ENCODE results near the gene OGFOD1.
"Not testable (repeated sequence)": the region's sequence is repeated elsewhere in the genome, so short reads cannot be mapped to it uniquely, and the experiment has no call there.

The OGFOD1 gene

DNA sequence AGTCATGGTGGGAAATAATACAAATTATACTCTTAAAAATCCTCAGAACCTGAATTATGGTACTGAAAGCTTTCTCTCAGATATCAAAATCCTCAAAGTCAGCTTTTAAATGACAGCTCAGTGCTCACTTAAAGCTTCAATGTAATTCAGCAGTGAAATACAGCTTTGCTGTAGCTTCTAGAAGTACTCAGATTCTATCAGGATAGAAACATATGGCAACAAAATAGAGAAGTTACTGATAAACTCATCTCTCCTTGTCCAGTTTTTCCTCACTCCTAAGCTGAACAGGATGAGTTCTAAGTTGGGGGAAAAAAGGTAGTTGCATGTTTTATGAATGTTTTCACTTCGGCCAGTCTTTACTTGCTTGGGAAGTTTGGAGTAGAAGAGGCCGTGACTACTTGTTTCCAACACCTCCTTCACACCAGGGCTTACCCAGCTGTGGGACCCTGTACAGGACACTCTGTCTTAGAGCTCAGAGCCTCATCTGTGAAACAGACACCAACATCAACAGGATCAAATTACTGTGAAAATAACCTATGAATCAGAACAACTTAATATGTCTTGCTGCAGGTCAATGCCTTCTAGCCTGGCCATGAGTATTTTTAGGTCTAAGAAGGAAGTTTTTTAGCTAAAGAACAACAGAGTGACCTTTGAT lies 30.2 kb downstream of the OGFOD1 start:
- DNase-seq (ENCODE audit: extremely low spot score), result peak; percentile 12
- CTCF ChIA-PET, result no interaction called here
- TF ChIP-seq HDGF (IDR thresholded peaks at IDR 0.05; ENCODE audit: borderline replicate concordance) (no peak), FOXA1 (IDR thresholded peaks at IDR 0.05) (no peak), L3MBTL2 (conservative IDR thresholded peaks at IDR 0.05) (no peak), BHLHE40 (IDR thresholded peaks at IDR 0.05; ENCODE audit: borderline replicate concordance) (no peak), ARNT (IDR thresholded peaks at IDR 0.05) (no peak), SP1 (IDR thresholded peaks at IDR 0.05) (no peak), TARDBP (IDR thresholded peaks at IDR 0.05) (no peak), ELF4 (IDR thresholded peaks at IDR 0.05) (no peak), ZNF384 (IDR thresholded peaks at IDR 0.05) (no peak), NFRKB (IDR thresholded peaks at IDR 0.05) (no peak), FOXK2 (IDR thresholded peaks at IDR 0.05) (no peak), SUZ12 (IDR thresholded peaks at IDR 0.05) (no peak), FOXM1 (IDR thresholded peaks at IDR 0.05; ENCODE audit: borderline replicate concordance) (no peak), LEF1 (IDR thresholded peaks at IDR 0.05; ENCODE audit: borderline replicate concordance) (no peak), CTBP1 (IDR thresholded peaks at IDR 0.05; ENCODE audit: borderline replicate concordance) (no peak)
- TF ChIP-seq, protein P1, sequence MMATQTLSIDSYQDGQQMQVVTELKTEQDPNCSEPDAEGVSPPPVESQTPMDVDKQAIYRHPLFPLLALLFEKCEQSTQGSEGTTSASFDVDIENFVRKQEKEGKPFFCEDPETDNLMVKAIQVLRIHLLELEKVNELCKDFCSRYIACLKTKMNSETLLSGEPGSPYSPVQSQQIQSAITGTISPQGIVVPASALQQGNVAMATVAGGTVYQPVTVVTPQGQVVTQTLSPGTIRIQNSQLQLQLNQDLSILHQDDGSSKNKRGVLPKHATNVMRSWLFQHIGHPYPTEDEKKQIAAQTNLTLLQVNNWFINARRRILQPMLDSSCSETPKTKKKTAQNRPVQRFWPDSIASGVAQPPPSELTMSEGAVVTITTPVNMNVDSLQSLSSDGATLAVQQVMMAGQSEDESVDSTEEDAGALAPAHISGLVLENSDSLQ (IDR thresholded peaks at IDR 0.05), result no peak
- POLR2A ChIA-PET, result no interaction called here

DNA sequence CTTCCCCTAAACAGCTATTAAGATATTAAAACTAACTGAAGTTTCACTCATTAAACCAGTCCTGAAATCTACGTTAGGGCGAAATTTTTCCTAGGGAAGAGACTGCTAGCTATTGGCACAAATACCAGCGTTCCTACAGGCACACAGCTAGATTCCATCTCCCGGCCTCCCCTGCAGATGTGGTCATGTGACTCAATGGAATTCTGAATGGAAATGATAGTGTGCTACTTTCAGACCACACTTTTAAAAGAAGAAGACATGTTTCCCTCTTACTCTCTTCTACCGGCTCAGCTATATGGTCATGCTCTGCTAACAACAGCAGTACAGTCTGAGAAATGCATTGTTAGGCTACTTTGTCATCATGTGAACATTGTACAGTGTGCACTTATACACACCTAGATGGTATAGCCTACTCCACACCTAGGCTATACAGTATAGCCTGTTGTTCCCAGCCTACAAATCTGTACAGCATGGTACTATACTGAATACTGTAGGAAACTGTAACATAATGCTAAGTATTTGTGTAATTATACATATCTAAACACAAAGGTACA lies 31.4 kb downstream of the OGFOD1 start:
- no peak for DNase-seq (ENCODE audit: extremely low spot score)
- POLR2A ChIA-PET, result interaction anchor here (0.7 kb wide), 1 partner anchor 31 kb away, joined by 3 read pairs; the partner anchor contains the start of gene OGFOD1
- CTCF ChIA-PET, result no interaction called here
- TF ChIP-seq ARNT (IDR thresholded peaks at IDR 0.05), result no peak
- no peak for TF ChIP-seq NFRKB (IDR thresholded peaks at IDR 0.05)
- TF ChIP-seq BHLHE40 (IDR thresholded peaks at IDR 0.05; ENCODE audit: borderline replicate concordance), result no peak
- TF ChIP-seq FOXK2 (IDR thresholded peaks at IDR 0.05), result no peak
- no peak for TF ChIP-seq SUZ12 (IDR thresholded peaks at IDR 0.05)
- TF ChIP-seq TARDBP (IDR thresholded peaks at IDR 0.05), result no peak
- TF ChIP-seq SP1 (IDR thresholded peaks at IDR 0.05), result no peak

DNA sequence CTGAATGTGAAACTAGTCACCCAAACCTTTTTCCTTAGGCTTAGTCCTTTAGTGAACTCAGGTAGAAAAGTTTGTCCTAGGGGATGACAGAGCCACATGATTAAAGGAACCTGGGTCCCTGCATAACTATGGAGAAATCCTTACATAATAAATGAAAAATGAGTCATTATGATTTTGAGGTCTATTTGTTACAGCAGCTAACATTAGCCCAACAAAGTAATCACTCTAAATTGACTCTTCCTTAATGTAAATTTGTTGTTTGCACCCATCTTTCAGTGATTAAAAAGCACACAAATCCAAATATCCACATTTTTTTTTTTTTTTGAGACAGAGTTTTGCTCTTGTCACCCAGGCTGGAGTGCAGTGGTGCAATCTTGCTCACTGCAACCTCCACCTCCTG lies 32.0 kb downstream of the OGFOD1 start:
- CTCF ChIA-PET, result no interaction called here
- POLR2A ChIA-PET, result no interaction called here
- TF ChIP-seq FOXK2 (IDR thresholded peaks at IDR 0.05), result no peak
- no peak for TF ChIP-seq NFRKB (IDR thresholded peaks at IDR 0.05)
- no peak for TF ChIP-seq LEF1 (IDR thresholded peaks at IDR 0.05; ENCODE audit: borderline replicate concordance)
- TF ChIP-seq TARDBP (IDR thresholded peaks at IDR 0.05), result no peak
- TF ChIP-seq FOXA1 (IDR thresholded peaks at IDR 0.05), result no peak
- no peak for TF ChIP-seq ARNT (IDR thresholded peaks at IDR 0.05)
- TF ChIP-seq ZNF384 (IDR thresholded peaks at IDR 0.05), result no peak
- TF ChIP-seq HDGF (IDR thresholded peaks at IDR 0.05; ENCODE audit: borderline replicate concordance), result no peak
- TF ChIP-seq SUZ12 (IDR thresholded peaks at IDR 0.05), result no peak
- no peak for TF ChIP-seq SP1 (IDR thresholded peaks at IDR 0.05)
- no peak for TF ChIP-seq L3MBTL2 (conservative IDR thresholded peaks at IDR 0.05)
- no peak for TF ChIP-seq CTBP1 (IDR thresholded peaks at IDR 0.05; ENCODE audit: borderline replicate concordance)
- TF ChIP-seq ELF4 (IDR thresholded peaks at IDR 0.05), result no peak
- no peak for TF ChIP-seq BHLHE40 (IDR thresholded peaks at IDR 0.05; ENCODE audit: borderline replicate concordance)
- TF ChIP-seq, protein P1 (IDR thresholded peaks at IDR 0.05), result no peak
- no peak for TF ChIP-seq FOXM1 (IDR thresholded peaks at IDR 0.05; ENCODE audit: borderline replicate concordance)
- no peak for DNase-seq (ENCODE audit: extremely low spot score)

DNA sequence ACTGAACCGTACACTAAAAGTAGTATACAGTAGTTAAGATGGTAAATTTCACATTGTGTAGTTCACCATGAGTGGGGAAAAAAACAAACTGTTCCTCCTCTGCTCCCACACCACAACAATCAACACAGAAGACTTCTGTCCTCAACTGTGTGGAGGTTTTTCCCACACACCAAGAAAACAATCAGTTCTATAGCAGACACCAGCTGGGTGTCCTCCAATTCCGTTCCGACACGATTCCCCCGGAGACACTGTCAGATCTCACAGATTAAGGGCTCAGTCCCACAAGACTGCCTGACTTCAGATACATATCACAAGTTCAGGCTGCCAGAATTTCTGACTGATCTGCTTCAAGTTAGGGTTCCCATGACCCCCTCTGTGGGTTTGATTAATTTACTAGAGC lies 36.7 kb downstream of the OGFOD1 start:
- no peak for DNase-seq (ENCODE audit: extremely low spot score)
- ChIA-PET CTCF (no interaction called here), POLR2A (no interaction called here)
- no peak for TF ChIP-seq HDGF (IDR thresholded peaks at IDR 0.05; ENCODE audit: borderline replicate concordance)
- TF ChIP-seq FOXK2 (IDR thresholded peaks at IDR 0.05), result no peak

- CTCF ChIA-PET, POLR2A ChIA-PET: not testable (repeated sequence)
Measured at GRCh38 chr16:56488868-56489267, 37.5 kb downstream of the OGFOD1 start.

GRCh38 chr16:56491657-56492261 lies 40.4 kb downstream of the OGFOD1 start:
- no peak for DNase-seq (ENCODE audit: extremely low spot score)
- ChIA-PET POLR2A (no interaction called here), CTCF (no interaction called here)
- TF ChIP-seq BHLHE40 (IDR thresholded peaks at IDR 0.05; ENCODE audit: borderline replicate concordance) (no peak), LEF1 (IDR thresholded peaks at IDR 0.05; ENCODE audit: borderline replicate concordance) (no peak), TARDBP (IDR thresholded peaks at IDR 0.05) (no peak), ARNT (IDR thresholded peaks at IDR 0.05) (no peak), CTBP1 (IDR thresholded peaks at IDR 0.05; ENCODE audit: borderline replicate concordance) (no peak), NFRKB (IDR thresholded peaks at IDR 0.05) (no peak), ZNF384 (IDR thresholded peaks at IDR 0.05) (no peak), SUZ12 (IDR thresholded peaks at IDR 0.05) (no peak), ELF4 (IDR thresholded peaks at IDR 0.05) (no peak), FOXM1 (IDR thresholded peaks at IDR 0.05; ENCODE audit: borderline replicate concordance) (no peak), L3MBTL2 (conservative IDR thresholded peaks at IDR 0.05) (no peak)
- TF ChIP-seq, protein P1 (IDR thresholded peaks at IDR 0.05), result no peak

More at GRCh38 chr16:56488868-56489267, 37.5 kb downstream of the OGFOD1 start:
- not testable (repeated sequence) for DNase-seq (ENCODE audit: extremely low spot score)

All from HEK293T (cell line).